Measurements from ENCODE around the gene AGT. TPM values are rescaled to one million over a fixed set of nuclear protein-coding genes. Genes with fewer than 3 reads are reported as not detected.
"Not testable (repeated sequence)": the region's sequence is repeated elsewhere in the genome, so short reads cannot be mapped to it uniquely, and the experiment has no call there.

Gene AGT
- total RNA-seq, 1 experiment from 2014 or later, result not detected

GRCh38 chr1:230730977-230731376, 17.1 kb upstream of the AGT start:
- H3K9ac ChIP-seq (ENCODE audit: low read length), result no peak overlapping the region
- no peak for DNase-seq

GRCh38 chr1:230728710-230729392, 14.9 kb upstream of the AGT start:
- H3K4me2 ChIP-seq (ENCODE audit: low read depth, low read length, poor library complexity, severe bottlenecking), result no peak overlapping the region
- H3K4me3 ChIP-seq (ENCODE audit: low read length), result no peak overlapping the region
- H4K20me1 ChIP-seq (ENCODE audit: insufficient read depth, low read depth, low read length), result no peaks in the 10 kb centered on the region
- no peaks in the 10 kb centered on the region for H3K27me3 ChIP-seq (ENCODE audit: low read length)
- H3K27ac ChIP-seq (ENCODE audit: low read length), result no peak overlapping the region
- no peaks in the 10 kb centered on the region for H3K36me3 ChIP-seq (ENCODE audit: insufficient read depth, low read length)
- H3K9me2 ChIP-seq (replicated peaks; ENCODE audit: insufficient read depth, low read length), result no peaks in the 10 kb centered on the region
- no peak overlapping the region for H3K9ac ChIP-seq (ENCODE audit: low read length)
- no peak for DNase-seq
- H3K4me1 ChIP-seq (ENCODE audit: low read length), result no peaks in the 10 kb centered on the region
- H3K79me2 ChIP-seq (ENCODE audit: low read length), result no peaks in the 10 kb centered on the region
- H2AFZ ChIP-seq (ENCODE audit: low read length), result no peak overlapping the region
- H3K9me3 ChIP-seq (ENCODE audit: low read length), result no peaks in the 10 kb centered on the region

More at GRCh38 chr1:230730977-230731376, 17.1 kb upstream of the AGT start:
- Histone ChIP-seq H3K27me3 (ENCODE audit: low read length) (no peaks in the 10 kb centered on the region), H3K4me1 (ENCODE audit: low read length) (no peaks in the 10 kb centered on the region), H3K36me3 (ENCODE audit: insufficient read depth, low read length) (no peaks in the 10 kb centered on the region), H3K9me3 (ENCODE audit: low read length) (no peaks in the 10 kb centered on the region), H3K4me3 (ENCODE audit: low read length) (no peak overlapping the region), H3K4me2 (ENCODE audit: low read depth, low read length, poor library complexity, severe bottlenecking) (no peak overlapping the region), H3K9me2 (replicated peaks; ENCODE audit: insufficient read depth, low read length) (no peaks in the 10 kb centered on the region), H3K27ac (ENCODE audit: low read length) (no peak overlapping the region), H2AFZ (ENCODE audit: low read length) (no peak overlapping the region), H3K79me2 (ENCODE audit: low read length) (no peaks in the 10 kb centered on the region), H4K20me1 (ENCODE audit: insufficient read depth, low read depth, low read length) (no peaks in the 10 kb centered on the region)

GRCh38 chr1:230725256-230726012, 11.5 kb upstream of the AGT start:
- DNase-seq, result no peak
- Histone ChIP-seq H3K4me2 (ENCODE audit: low read depth, low read length, poor library complexity, severe bottlenecking) (no peak overlapping the region), H3K9me2 (replicated peaks; ENCODE audit: insufficient read depth, low read length) (no peaks in the 10 kb centered on the region)

GRCh38 chr1:230721849-230722522, 8.1 kb upstream of the AGT start:
- H3K9me3 ChIP-seq (ENCODE audit: low read length); H3K36me3 ChIP-seq (ENCODE audit: insufficient read depth, low read length); DNase-seq; H3K4me3 ChIP-seq (ENCODE audit: low read length); H3K27ac ChIP-seq (ENCODE audit: low read length); H4K20me1 ChIP-seq (ENCODE audit: insufficient read depth, low read depth, low read length); H3K9me2 ChIP-seq (replicated peaks; ENCODE audit: insufficient read depth, low read length); H3K4me1 ChIP-seq (ENCODE audit: low read length); H3K9ac ChIP-seq (ENCODE audit: low read length); H3K4me2 ChIP-seq (ENCODE audit: low read depth, low read length, poor library complexity, severe bottlenecking); H2AFZ ChIP-seq (ENCODE audit: low read length); H3K79me2 ChIP-seq (ENCODE audit: low read length); H3K27me3 ChIP-seq (ENCODE audit: low read length): not testable (repeated sequence)

More at GRCh38 chr1:230725256-230726012, 11.5 kb upstream of the AGT start:
- no peak overlapping the region for H3K4me3 ChIP-seq (ENCODE audit: low read length)
- no peak overlapping the region for H2AFZ ChIP-seq (ENCODE audit: low read length)
- no peaks in the 10 kb centered on the region; the same call in 1 of the 2 replicates for H3K9me3 ChIP-seq (ENCODE audit: low read length)
- no peaks in the 10 kb centered on the region for H3K27me3 ChIP-seq (ENCODE audit: low read length)
- H3K36me3 ChIP-seq (ENCODE audit: insufficient read depth, low read length), result no peaks in the 10 kb centered on the region
- H3K4me1 ChIP-seq (ENCODE audit: low read length), result no peaks in the 10 kb centered on the region
- H3K79me2 ChIP-seq (ENCODE audit: low read length), result no peaks in the 10 kb centered on the region
- no peaks in the 10 kb centered on the region for H4K20me1 ChIP-seq (ENCODE audit: insufficient read depth, low read depth, low read length)
- no peak overlapping the region for H3K27ac ChIP-seq (ENCODE audit: low read length)
- H3K9ac ChIP-seq (ENCODE audit: low read length), result no peak overlapping the region

- Histone ChIP-seq H3K27ac (ENCODE audit: low read length) (no peak overlapping the region), H3K4me2 (ENCODE audit: low read depth, low read length, poor library complexity, severe bottlenecking) (no peak overlapping the region), H4K20me1 (ENCODE audit: insufficient read depth, low read depth, low read length) (no peaks in the 10 kb centered on the region), H3K36me3 (ENCODE audit: insufficient read depth, low read length) (no peaks in the 10 kb centered on the region), H3K4me1 (ENCODE audit: low read length) (no peaks in the 10 kb centered on the region), H3K79me2 (ENCODE audit: low read length) (no peaks in the 10 kb centered on the region), H3K9me2 (replicated peaks; ENCODE audit: insufficient read depth, low read length) (no peaks in the 10 kb centered on the region), H3K4me3 (ENCODE audit: low read length) (no peak overlapping the region), H2AFZ (ENCODE audit: low read length) (no peak overlapping the region), H3K9ac (ENCODE audit: low read length) (no peak overlapping the region), H3K27me3 (ENCODE audit: low read length) (no peaks in the 10 kb centered on the region), H3K9me3 (ENCODE audit: low read length) (no peaks in the 10 kb centered on the region; the same call in 1 of the 2 replicates)
- DNase-seq, result no peak
These were observed 3.3 kb upstream of the AGT start for GRCh38 chr1:230717251-230717650.

GRCh38 chr1:230716453-230716852, 2.5 kb upstream of the AGT start:
- H3K36me3 ChIP-seq (ENCODE audit: insufficient read depth, low read length); H3K9ac ChIP-seq (ENCODE audit: low read length); H3K4me1 ChIP-seq (ENCODE audit: low read length); H3K79me2 ChIP-seq (ENCODE audit: low read length); H3K27ac ChIP-seq (ENCODE audit: low read length); H3K9me3 ChIP-seq (ENCODE audit: low read length); H4K20me1 ChIP-seq (ENCODE audit: insufficient read depth, low read depth, low read length); H3K4me3 ChIP-seq (ENCODE audit: low read length); H3K27me3 ChIP-seq (ENCODE audit: low read length); H3K9me2 ChIP-seq (replicated peaks; ENCODE audit: insufficient read depth, low read length); H3K4me2 ChIP-seq (ENCODE audit: low read depth, low read length, poor library complexity, severe bottlenecking); H2AFZ ChIP-seq (ENCODE audit: low read length); DNase-seq: not testable (repeated sequence)

GRCh38 chr1:230715510-230715909, 1.6 kb upstream of the AGT start:
- Histone ChIP-seq H3K9me2 (replicated peaks; ENCODE audit: insufficient read depth, low read length) (no peaks in the 10 kb centered on the region), H3K27me3 (ENCODE audit: low read length) (no peaks in the 10 kb centered on the region), H3K36me3 (ENCODE audit: insufficient read depth, low read length) (no peaks in the 10 kb centered on the region), H3K79me2 (ENCODE audit: low read length) (no peaks in the 10 kb centered on the region), H3K9me3 (ENCODE audit: low read length) (no peaks in the 10 kb centered on the region), H4K20me1 (ENCODE audit: insufficient read depth, low read depth, low read length) (no peaks in the 10 kb centered on the region), H3K4me3 (ENCODE audit: low read length) (no peak overlapping the region), H3K4me1 (ENCODE audit: low read length) (no peaks in the 10 kb centered on the region), H2AFZ (ENCODE audit: low read length) (no peak overlapping the region), H3K27ac (ENCODE audit: low read length) (no peak overlapping the region), H3K9ac (ENCODE audit: low read length) (no peak overlapping the region), H3K4me2 (ENCODE audit: low read depth, low read length, poor library complexity, severe bottlenecking) (no peak overlapping the region)
- no peak for DNase-seq

- H3K4me2 ChIP-seq (ENCODE audit: low read depth, low read length, poor library complexity, severe bottlenecking), result no peak overlapping the region
- no peak overlapping the region for H3K4me3 ChIP-seq (ENCODE audit: low read length)
- H3K27me3 ChIP-seq (ENCODE audit: low read length), result no peaks in the 10 kb centered on the region
- H3K4me1 ChIP-seq (ENCODE audit: low read length), result no peaks in the 10 kb centered on the region
- no peaks in the 10 kb centered on the region for H4K20me1 ChIP-seq (ENCODE audit: insufficient read depth, low read depth, low read length)
- no peaks in the 10 kb centered on the region for H3K79me2 ChIP-seq (ENCODE audit: low read length)
- no peaks in the 10 kb centered on the region for H3K9me2 ChIP-seq (replicated peaks; ENCODE audit: insufficient read depth, low read length)
- H3K9me3 ChIP-seq (ENCODE audit: low read length), result no peaks in the 10 kb centered on the region
- H3K27ac ChIP-seq (ENCODE audit: low read length), result no peak overlapping the region
- DNase-seq, result no peak
- H3K9ac ChIP-seq (ENCODE audit: low read length), result no peak overlapping the region
- H3K36me3 ChIP-seq (ENCODE audit: insufficient read depth, low read length), result no peaks in the 10 kb centered on the region
- H2AFZ ChIP-seq (ENCODE audit: low read length), result no peak overlapping the region
These were observed 391 bp downstream of the AGT start for GRCh38 chr1:230713547-230713914.
